Fibroblast of mammary gland (primary cell): ENCODE results near the gene SLIT2.

Source experiments
- DNase-seq: peaks from one replicate; pipeline ENCODE4 v3.0.0-alpha.2; 2010; ENCODE audit warnings: low read depth
- H3K4me3 ChIP-seq: 2 replicates; pipeline ENCODE4 v1.5.1; 2011; ENCODE audit warnings: low read depth, mild to moderate bottlenecking, low read length, moderate library complexity; ENCODE audit not compliant: control insufficient read depth
- TF ChIP-seq, protein P1 (sequence below): conservative IDR thresholded peaks from 2 replicates; pipeline ENCODE4 v1.5.1; 2011; ENCODE audit warnings: low read depth, low read length, inconsistent platforms; ENCODE audit not compliant: control insufficient read depth, insufficient read depth

Gene SLIT2

DNA sequence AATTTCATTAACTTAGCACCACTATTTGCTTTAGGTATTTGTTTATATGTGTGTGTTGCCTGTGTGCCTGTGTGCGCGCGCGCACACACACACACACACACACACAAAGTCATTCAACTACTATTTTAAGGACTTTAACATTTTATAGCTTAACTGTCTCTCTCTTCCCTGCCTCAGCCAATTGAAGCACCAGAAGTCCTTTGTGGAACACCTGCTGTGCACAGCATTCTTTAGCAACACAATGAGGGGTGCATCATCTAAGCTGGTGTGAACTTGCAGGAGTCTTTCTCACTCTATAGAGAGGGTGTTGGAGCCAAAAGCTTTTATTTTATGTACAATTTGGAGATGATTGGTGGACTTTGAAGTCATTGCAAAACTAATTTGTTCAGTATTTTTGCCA, 31.3 kb downstream of the SLIT2 start:
- no peak for DNase-seq
- H3K4me3 ChIP-seq = no peak overlapping the region
- TF ChIP-seq, protein P1, sequence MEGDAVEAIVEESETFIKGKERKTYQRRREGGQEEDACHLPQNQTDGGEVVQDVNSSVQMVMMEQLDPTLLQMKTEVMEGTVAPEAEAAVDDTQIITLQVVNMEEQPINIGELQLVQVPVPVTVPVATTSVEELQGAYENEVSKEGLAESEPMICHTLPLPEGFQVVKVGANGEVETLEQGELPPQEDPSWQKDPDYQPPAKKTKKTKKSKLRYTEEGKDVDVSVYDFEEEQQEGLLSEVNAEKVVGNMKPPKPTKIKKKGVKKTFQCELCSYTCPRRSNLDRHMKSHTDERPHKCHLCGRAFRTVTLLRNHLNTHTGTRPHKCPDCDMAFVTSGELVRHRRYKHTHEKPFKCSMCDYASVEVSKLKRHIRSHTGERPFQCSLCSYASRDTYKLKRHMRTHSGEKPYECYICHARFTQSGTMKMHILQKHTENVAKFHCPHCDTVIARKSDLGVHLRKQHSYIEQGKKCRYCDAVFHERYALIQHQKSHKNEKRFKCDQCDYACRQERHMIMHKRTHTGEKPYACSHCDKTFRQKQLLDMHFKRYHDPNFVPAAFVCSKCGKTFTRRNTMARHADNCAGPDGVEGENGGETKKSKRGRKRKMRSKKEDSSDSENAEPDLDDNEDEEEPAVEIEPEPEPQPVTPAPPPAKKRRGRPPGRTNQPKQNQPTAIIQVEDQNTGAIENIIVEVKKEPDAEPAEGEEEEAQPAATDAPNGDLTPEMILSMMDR = no peak

DNA sequence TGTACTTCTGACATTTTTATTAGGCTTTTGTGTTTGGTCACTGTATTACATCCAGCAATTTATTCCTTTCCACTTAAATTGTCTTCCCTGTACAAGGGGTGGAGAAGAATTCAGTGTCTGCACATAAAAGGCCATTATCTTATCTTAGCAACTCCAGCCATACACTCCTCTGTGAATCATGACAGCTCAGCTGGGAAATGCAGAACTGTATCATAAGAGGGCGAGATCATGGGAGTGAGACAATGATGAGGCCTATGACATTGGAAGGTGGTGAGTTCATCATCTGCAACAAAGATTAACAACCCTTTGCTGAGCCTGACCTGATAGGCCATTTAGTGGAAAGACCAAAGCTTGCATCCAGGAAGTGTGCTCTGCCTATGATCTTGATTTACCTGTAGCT, 33.3 kb downstream of the SLIT2 start:
- peak; percentile 56 for DNase-seq
- H3K4me3 ChIP-seq = no peak overlapping the region
- TF ChIP-seq, protein P1 = no peak

DNA sequence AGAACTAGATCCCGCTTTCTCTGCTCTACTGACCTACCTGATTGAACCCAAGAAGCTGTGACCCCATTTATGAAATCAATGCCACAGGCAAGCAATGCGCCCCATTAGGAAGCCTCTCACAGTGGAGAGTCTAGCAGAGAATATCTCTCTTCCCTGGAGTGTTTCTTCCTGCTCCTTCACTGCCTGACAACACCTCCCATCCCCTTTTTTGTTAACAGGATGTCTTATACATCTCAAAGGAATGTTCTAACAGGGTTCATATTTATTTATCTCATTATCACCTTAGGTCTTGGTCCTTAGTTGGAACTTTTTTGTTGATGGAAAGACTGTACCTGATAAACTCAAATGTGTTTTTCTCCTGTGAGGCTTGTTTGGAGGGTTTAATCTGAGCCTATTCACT, 35.5 kb downstream of the SLIT2 start:
- TF ChIP-seq, protein P1 = no peak
- H3K4me3 ChIP-seq = no peak overlapping the region
- no peak for DNase-seq

DNA sequence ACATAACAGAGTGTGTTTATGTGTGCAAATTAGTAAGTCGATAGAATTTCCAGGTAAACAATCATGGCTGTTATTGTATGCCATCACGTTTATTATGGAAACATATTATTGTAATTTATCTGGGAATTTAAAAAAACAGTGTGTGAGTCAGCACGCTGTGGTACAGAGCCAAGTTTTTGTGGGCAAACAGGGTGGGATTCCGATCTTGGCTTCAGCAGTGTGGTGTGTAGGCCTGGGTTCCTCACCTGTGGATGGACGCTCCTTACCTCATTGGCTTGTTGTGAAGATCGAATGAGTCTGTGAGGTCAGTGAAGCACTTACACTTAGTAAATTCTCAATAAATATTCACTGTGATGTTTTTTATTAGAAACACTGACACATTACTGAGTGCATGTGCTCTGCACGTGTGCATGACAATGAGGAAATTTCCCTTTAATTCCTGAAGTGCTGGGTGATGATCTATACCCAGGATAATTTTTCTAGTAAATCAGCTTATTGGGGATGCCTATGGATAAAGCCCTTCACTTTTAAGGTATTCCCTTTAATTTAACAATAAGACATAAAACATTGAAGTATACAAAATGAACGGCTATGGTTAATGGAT, 36.4 kb downstream of the SLIT2 start:
- peak; percentile 56 for DNase-seq
- TF ChIP-seq, protein P1 = no peak

DNA sequence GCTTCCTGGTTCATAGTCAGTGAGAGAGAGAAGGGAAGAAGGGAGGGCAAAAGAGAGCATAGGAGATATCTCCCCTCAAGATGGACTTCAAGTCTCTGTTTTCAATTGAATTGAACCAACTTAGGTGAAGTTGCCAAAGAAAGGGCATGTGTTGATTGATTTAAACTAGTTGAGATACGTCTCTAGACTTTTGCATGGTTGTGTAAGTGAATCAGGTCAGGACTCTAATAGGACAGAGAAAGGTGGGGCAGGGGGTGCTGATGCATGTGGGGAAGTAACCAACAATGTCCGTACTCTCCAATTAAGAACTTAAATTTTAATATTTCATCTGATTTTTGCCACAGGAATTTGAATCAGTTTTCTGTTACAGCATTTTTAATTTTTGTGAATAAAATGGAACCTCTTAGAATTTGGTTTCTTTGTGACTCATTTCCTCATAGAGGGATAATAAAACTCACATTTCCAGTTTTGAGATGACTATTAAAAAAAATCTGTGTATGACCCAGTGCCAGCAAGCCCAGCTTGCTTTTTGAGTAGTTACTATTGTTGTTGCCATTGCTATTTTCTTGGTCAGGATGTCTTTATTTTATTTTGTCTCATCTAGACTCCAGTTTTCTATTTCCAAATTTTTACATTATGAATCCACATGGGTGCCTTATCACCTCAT, 37.3 kb downstream of the SLIT2 start:
- DNase-seq = peak; percentile 71

More for the DNA sequence above, 36.4 kb downstream of the SLIT2 start:
- no peak overlapping the region for H3K4me3 ChIP-seq

DNA sequence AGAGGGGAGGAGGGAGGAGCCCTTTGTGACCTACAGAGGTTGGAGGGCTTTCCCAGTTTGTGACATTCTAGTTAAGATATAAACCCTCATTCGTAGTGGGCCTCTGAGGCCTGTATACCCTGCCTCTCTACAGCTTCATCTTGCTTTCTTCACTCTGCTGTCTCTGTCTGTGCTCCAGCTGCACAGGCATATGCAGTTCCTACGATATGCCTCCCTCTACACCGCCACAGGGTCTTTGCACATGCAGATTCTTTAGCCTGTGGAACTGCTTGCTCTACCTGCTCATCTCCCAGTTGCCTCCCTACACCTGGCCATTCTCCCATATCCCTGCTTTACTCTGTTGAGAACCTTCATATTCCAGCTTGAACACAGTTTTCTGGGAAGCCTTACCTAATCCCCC, 38.1 kb downstream of the SLIT2 start:
- no peak for DNase-seq
- TF ChIP-seq, protein P1 = no peak

More for the DNA sequence above, 37.3 kb downstream of the SLIT2 start:
- TF ChIP-seq, protein P1 = no peak
- no peak overlapping the region for H3K4me3 ChIP-seq

More for the DNA sequence above, 38.1 kb downstream of the SLIT2 start:
- H3K4me3 ChIP-seq = no peak overlapping the region
